Measurements from ENCODE around the gene AGRN. TPM values are rescaled to one million over a fixed set of nuclear protein-coding genes. Genes with fewer than 3 reads are reported as not detected.
"Not testable (repeated sequence)": the region's sequence is repeated elsewhere in the genome, so short reads cannot be mapped to it uniquely, and the experiment has no call there.

AGRN gene
- total RNA-seq, 4 donors from 2014 or later = 8.2 to 86.9 (median 26.2) TPM

DNA sequence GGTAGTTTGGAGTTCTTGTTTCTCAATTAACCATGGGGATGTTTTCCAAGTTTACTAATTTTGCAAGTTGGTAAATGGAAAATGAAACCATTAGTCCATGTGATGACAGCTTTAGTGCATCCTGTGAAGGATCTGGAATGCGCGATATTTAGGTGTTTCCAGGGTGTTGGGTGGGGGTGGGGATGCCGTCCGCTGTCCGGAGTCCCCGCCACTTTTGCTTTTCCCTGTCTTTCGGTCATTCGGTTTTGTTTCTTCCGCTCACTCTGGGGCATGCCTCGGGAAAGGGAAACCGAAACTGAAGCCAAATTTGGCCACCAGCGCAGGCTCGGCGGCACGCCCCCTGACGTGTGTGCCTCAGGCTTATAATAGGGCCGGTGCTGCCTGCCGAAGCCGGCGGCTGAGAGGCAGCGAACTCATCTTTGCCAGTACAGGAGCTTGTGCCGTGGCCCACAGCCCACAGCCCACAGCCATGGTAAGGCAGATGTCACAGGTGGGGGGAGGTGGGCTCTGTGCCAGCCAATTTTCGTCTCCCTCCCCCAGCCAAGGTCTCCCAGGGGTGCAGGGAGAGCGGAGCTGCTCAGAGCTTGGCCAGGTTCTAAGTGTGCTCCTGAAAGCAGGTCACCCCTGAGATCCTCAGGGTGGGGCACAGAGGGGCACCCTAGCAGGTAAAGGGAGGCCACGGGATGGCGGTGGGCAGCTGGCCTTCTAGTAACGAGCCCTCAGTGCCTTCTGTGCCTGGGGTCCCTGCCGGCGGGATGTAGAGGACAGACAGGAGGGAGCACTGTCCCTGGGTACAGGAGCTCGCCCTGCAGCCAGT, 6.6 kb upstream of the AGRN start, which contains the start of gene ISG15:
Gene ISG15, plus strand, starts transcription at position 393 of the 817 bp plus-strand sequence. Its CDS starts 77 bp downstream, at position 470.
- TF ChIP-seq POLR2A (IDR thresholded peaks at IDR 0.05) = peak; percentile 76 to 98
- TF ChIP-seq, protein P1, sequence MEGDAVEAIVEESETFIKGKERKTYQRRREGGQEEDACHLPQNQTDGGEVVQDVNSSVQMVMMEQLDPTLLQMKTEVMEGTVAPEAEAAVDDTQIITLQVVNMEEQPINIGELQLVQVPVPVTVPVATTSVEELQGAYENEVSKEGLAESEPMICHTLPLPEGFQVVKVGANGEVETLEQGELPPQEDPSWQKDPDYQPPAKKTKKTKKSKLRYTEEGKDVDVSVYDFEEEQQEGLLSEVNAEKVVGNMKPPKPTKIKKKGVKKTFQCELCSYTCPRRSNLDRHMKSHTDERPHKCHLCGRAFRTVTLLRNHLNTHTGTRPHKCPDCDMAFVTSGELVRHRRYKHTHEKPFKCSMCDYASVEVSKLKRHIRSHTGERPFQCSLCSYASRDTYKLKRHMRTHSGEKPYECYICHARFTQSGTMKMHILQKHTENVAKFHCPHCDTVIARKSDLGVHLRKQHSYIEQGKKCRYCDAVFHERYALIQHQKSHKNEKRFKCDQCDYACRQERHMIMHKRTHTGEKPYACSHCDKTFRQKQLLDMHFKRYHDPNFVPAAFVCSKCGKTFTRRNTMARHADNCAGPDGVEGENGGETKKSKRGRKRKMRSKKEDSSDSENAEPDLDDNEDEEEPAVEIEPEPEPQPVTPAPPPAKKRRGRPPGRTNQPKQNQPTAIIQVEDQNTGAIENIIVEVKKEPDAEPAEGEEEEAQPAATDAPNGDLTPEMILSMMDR (IDR thresholded peaks at IDR 0.05) = peak in 1 of 4 experiments; percentile 32

DNA sequence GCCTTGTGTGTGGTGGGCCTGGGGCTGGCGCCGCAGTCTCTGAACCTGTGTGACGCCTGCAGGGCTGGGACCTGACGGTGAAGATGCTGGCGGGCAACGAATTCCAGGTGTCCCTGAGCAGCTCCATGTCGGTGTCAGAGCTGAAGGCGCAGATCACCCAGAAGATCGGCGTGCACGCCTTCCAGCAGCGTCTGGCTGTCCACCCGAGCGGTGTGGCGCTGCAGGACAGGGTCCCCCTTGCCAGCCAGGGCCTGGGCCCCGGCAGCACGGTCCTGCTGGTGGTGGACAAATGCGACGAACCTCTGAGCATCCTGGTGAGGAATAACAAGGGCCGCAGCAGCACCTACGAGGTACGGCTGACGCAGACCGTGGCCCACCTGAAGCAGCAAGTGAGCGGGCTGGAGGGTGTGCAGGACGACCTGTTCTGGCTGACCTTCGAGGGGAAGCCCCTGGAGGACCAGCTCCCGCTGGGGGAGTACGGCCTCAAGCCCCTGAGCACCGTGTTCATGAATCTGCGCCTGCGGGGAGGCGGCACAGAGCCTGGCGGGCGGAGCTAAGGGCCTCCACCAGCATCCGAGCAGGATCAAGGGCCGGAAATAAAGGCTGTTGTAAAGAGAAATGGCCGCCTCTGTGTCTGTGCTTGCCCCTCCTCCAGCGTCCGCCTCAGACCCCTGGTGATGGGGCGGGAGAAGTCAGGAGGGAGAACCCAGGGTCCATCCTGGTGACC, 5.8 kb upstream of the AGRN start:
- no peaks in the 10 kb centered on the region for H3K36me3 ChIP-seq
- peak overlapping the region; percentile 54 to 58 for H3K4me3 ChIP-seq
- no peak for TF ChIP-seq POLR2A (IDR thresholded peaks at IDR 0.05)
- TF ChIP-seq, protein P1 (IDR thresholded peaks at IDR 0.05) = no peak
- no peaks in the 10 kb centered on the region for H3K27me3 ChIP-seq
- no peaks in the 10 kb centered on the region for H3K9me3 ChIP-seq
- H3K27ac ChIP-seq = peak overlapping the region; percentile 81 to 89
- DNase-seq = no peak
- H3K4me1 ChIP-seq = no peaks in the 10 kb centered on the region
- intact Hi-C loops (cut with DNase I; ENCODE audit: low total_unique reads) = no loop called here

More for the DNA sequence above, 6.6 kb upstream of the AGRN start, which contains the start of gene ISG15:
- H3K4me3 ChIP-seq = peak within 1 kb of the TSS; percentile 54 to 58
- H3K27ac ChIP-seq = peak within 1 kb of the TSS; percentile 81 to 89
- peak; percentile 91 for DNase-seq
- no peaks in the 10 kb centered on the region for H3K36me3 ChIP-seq
- intact Hi-C loops (cut with DNase I; ENCODE audit: low total_unique reads) = no loop called here
- H3K27me3 ChIP-seq = no peaks in the 10 kb centered on the region
- no peaks in the 10 kb centered on the region for H3K4me1 ChIP-seq
- H3K9me3 ChIP-seq = no peaks in the 10 kb centered on the region

DNA sequence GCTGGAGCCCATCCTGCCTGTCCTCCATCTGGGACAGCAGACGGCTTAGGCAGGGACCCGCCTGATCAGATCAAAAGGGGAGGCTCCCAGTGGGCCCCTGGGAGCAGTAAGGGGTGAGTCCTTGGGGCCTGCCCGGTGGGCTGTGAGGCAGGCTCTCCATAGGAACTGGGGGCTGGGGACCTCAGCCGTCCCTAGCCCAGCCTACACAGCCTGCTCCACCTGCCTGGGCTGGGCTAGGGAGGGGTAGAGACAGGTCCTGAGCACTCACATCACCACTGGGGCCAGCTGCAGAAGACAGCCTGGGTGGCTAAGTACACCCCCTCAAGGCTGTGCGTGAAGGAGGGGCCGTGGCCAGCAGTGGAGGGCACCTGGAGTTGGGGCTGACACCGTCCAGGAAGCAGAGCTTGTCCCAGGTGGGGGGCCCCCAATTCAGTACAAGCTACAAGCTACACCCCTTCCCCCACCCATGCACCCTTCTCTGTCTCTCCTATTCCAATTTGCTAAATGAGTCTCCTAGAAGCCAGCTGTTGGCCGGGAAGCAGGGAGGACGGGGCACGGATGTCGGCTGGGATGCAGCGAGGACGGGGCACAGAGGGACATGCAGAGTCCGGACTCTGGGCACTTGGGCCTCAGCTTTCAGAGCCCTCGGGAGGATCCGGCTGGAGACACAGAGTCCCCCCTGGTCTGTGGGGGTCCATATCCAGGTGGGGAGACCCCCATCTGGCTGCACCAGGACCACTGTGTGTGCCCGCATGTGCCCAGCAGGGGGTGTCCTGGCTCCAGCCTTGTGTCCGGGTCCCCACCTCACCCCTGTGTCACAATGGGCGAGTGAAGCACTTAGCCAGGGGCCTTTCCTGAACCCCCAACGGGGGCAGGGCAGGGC, 4.9 kb upstream of the AGRN start:
- Histone ChIP-seq H3K27ac (peak overlapping the region in 1 of 2 donors; percentile 89), H3K36me3 (no peaks in the 10 kb centered on the region), H3K4me3 (no peak overlapping the region), H3K27me3 (no peaks in the 10 kb centered on the region), H3K9me3 (no peaks in the 10 kb centered on the region), H3K4me1 (peaks cover 0 to under 1% of the 10 kb centered on the region in 2 donors)
- intact Hi-C loops (cut with DNase I; ENCODE audit: low total_unique reads) = no loop called here
- no peak for DNase-seq
- TF ChIP-seq, protein P1 (IDR thresholded peaks at IDR 0.05) = peak in 2 of 4 experiments; percentile 8 to 34
- TF ChIP-seq POLR2A (IDR thresholded peaks at IDR 0.05) = no peak

DNA sequence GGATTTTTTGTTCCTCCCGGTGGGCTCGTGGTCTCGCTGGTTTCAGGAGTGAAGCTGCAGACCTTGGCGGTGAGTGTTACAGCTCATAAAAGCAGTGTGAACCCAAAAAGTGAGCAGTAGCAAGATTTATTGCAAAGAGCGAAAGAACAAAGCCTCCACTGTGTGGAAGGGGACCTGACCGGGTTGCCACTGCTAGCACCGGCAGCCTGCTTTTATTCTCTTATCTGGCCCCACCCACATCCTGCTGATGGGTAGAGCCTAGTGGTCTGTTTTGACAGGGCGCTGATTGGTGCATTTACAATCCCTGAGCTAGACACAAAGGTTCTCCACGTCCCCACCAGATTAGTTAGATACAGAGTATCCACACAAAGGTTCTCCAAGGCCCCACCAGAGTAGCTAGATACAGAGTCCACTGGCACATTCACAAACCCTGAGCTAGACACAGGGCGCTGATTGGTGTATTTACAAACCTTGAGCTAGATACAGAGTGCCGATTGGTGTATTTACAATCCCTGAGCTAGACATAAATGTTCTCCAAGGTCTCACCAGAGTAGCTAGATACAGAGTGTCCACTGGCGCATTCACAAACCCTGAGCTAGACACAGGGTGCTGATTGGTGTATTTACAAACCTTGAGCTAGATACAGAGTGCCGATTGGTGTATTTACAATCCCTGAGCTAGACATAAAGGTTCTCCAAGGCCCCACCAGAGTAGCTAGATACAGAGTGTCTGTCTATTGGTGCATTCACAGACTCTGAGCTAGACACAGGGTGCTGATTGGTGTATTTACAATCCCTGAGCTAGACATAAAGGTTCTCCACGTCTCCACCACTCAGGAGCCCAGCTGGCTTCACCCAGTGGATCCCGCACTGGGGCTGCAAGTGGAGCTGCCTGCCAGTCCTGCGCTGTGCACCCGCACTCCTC, 2.3 kb upstream of the AGRN start:
- intact Hi-C loops (cut with DNase I; ENCODE audit: low total_unique reads); H3K4me3 ChIP-seq; DNase-seq; H3K27ac ChIP-seq; H3K9me3 ChIP-seq; H3K27me3 ChIP-seq; H3K36me3 ChIP-seq: not testable (repeated sequence)
- H3K4me1 ChIP-seq = peaks cover 0 to 13% of the 10 kb centered on the region in 2 donors

DNA sequence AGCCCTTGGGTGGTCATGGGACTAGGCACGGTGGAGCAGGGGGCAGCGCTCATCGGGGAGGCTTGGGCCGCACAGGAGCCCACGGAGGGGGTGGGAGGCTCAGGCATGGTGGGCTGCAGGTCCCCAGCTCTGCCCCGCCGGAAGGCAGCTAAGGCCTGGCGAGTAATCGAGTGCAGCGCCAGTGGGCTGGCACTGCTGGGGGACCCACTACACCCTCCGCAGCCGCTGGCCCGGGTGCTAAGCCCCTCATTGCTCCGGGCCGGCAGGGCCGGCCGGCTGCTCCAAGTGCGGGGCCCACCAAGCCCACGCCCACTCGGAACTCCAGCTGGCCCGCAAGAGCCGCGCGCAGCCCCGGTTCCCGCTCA, 1.6 kb upstream of the AGRN start:
- H3K4me3 ChIP-seq; H3K9me3 ChIP-seq; H3K27me3 ChIP-seq; H3K27ac ChIP-seq; intact Hi-C loops (cut with DNase I; ENCODE audit: low total_unique reads); DNase-seq; H3K36me3 ChIP-seq: not testable (repeated sequence)
- peaks cover 0 to 13% of the 10 kb centered on the region in 2 donors for H3K4me1 ChIP-seq
